HEK293 (cell line): ENCODE measurements around the gene RSL24D1.

ENCODE experiments used
- CTCF ChIA-PET: fragments of 350-600 bp; formaldehyde crosslinking; extraction: SDS; loops from one replicate; lab custom pipeline; 2021; ENCODE audit warnings: antibody characterized with exemption; lab: Yijun Ruan, JAX
- POLR2A ChIA-PET: fragments of 300-600 bp; formaldehyde crosslinking; extraction: SDS; loops from one replicate; lab custom pipeline; 2020; ENCODE audit warnings: antibody characterized with exemption, inconsistent platforms; lab: Yijun Ruan, JAX
- H3K27ac ChIP-seq: fragments of 200-500 bp; sonication (Bioruptor generic); 2 replicates; pipeline ENCODE4 v1.5.1; 2014; ENCODE audit warnings: low read depth, low read length, control low read depth, inconsistent platforms; ENCODE audit errors: extremely low read depth
- H3K36me3 ChIP-seq, 2 experiments: fragments of 200-500 bp in 1 of 2; sonication (Bioruptor generic) in 1 of 2; 1 replicate in 1 of 2; 2 replicates in 1 of 2; pipeline ENCODE4 v1.5.1; 2014 to 2017; ENCODE audit warnings: inconsistent platforms in 2 of 2, low read length in 2 of 2; ENCODE audit not compliant: control insufficient read depth in 2 of 2, insufficient read depth in 1 of 2
- H3K4me1 ChIP-seq: fragments of 200-500 bp; sonication (Bioruptor generic); 2 replicates; pipeline ENCODE4 v1.5.1; 2014; ENCODE audit warnings: mild to moderate bottlenecking, low read length, inconsistent platforms; ENCODE audit not compliant: control insufficient read depth, insufficient read depth
- H3K4me3 ChIP-seq: 2 replicates; pipeline ENCODE4 v1.5.1; 2011; ENCODE audit warnings: low read depth, mild to moderate bottlenecking, control low read depth, low read length, moderate library complexity
- H3K9me3 ChIP-seq: fragments of 200-500 bp; sonication (Bioruptor generic); 2 replicates; pipeline ENCODE4 v1.5.1; 2014; ENCODE audit warnings: low read depth, low read length, inconsistent platforms; ENCODE audit not compliant: control insufficient read depth, insufficient read depth
- BCL11B ChIP-seq: fragments of 450-650 bp; formaldehyde crosslinking; IDR thresholded peaks from 2 replicates; pipeline ENCODE4 v1.5.1; 2016; ENCODE audit warnings: low read depth, missing biosample characterization, missing genetic modification characterization
- GFI1B ChIP-seq: fragments of 450-650 bp; formaldehyde crosslinking; IDR thresholded peaks from 2 replicates; pipeline ENCODE4 v1.5.1; 2016; ENCODE audit warnings: missing biosample characterization, missing genetic modification characterization
- KLF10 ChIP-seq: fragments of 450-650 bp; IDR thresholded peaks from 2 replicates; pipeline ENCODE4 v1.5.1; 2018; ENCODE audit warnings: missing biosample characterization, mild to moderate bottlenecking, missing genetic modification characterization
- MZF1 ChIP-seq: fragments of 450-650 bp; formaldehyde crosslinking; IDR thresholded peaks from 2 replicates; pipeline ENCODE4 v1.5.1; 2017; ENCODE audit warnings: missing biosample characterization, missing genetic modification characterization, borderline replicate concordance
- PRDM1 ChIP-seq: fragments of 450-650 bp; formaldehyde crosslinking; IDR thresholded peaks from 2 replicates; pipeline ENCODE4; 2016; ENCODE audit warnings: missing biosample characterization, missing genetic modification characterization
- SP2 ChIP-seq: fragments of 450-650 bp; formaldehyde crosslinking; IDR thresholded peaks from 2 replicates; pipeline ENCODE4 v1.5.1; 2016; ENCODE audit warnings: missing biosample characterization, missing genetic modification characterization
- ZNF10 ChIP-seq: fragments of 450-650 bp; formaldehyde crosslinking; IDR thresholded peaks from 2 replicates; pipeline ENCODE4 v1.5.1; 2017; ENCODE audit warnings: missing biosample characterization, missing genetic modification characterization
- ZNF302 ChIP-seq: fragments of 450-650 bp; formaldehyde crosslinking; IDR thresholded peaks from 2 replicates; pipeline ENCODE4 v1.5.1; 2016; ENCODE audit warnings: missing biosample characterization, missing genetic modification characterization, low read depth
- ZNF514 ChIP-seq: fragments of 450-650 bp; formaldehyde crosslinking; IDR thresholded peaks from 2 replicates; pipeline ENCODE4 v1.5.1; 2016; ENCODE audit warnings: missing biosample characterization, missing genetic modification characterization
- ZNF670 ChIP-seq: fragments of 450-650 bp; formaldehyde crosslinking; IDR thresholded peaks from 2 replicates; pipeline ENCODE4 v1.5.1; 2016; ENCODE audit warnings: missing biosample characterization, missing genetic modification characterization, low read depth
- TF ChIP-seq, protein P1 (sequence below): fragments of 450-650 bp; formaldehyde crosslinking; IDR thresholded peaks from 2 replicates; pipeline ENCODE4 v1.5.1; 2016; ENCODE audit warnings: missing biosample characterization, missing genetic modification characterization
- TF ChIP-seq, protein P2 (sequence below): fragments of 450-650 bp; formaldehyde crosslinking; IDR thresholded peaks from 2 replicates; pipeline ENCODE4 v1.5.1; 2016; ENCODE audit warnings: missing biosample characterization, missing genetic modification characterization
- TF ChIP-seq, protein P3 (sequence below): fragments of 450-650 bp; formaldehyde crosslinking; IDR thresholded peaks from 2 replicates; pipeline ENCODE4 v1.5.1; 2017; ENCODE audit warnings: missing biosample characterization, missing genetic modification characterization
- TF ChIP-seq, protein P4 (sequence below): IDR thresholded peaks from 2 replicates; pipeline ENCODE4 v1.6.1; 2011; ENCODE audit warnings: mild to moderate bottlenecking, low read depth, low read length, borderline replicate concordance
- TF ChIP-seq, protein P5 (sequence below): fragments of 450-650 bp; formaldehyde crosslinking; IDR thresholded peaks from 2 replicates; pipeline ENCODE4 v1.5.1; 2016; ENCODE audit warnings: missing biosample characterization, missing genetic modification characterization
- TF ChIP-seq, protein P6 (sequence below): sonication (generic); formaldehyde crosslinking; IDR thresholded peaks from 2 replicates; pipeline ENCODE4 v1.8.1; 2022; ENCODE audit warnings: mild to moderate bottlenecking, moderate library complexity, missing genetic modification reagents
- TF ChIP-seq, protein P7 (sequence below): fragments of 450-650 bp; formaldehyde crosslinking; IDR thresholded peaks from 2 replicates; pipeline ENCODE4 v1.5.1; 2016; ENCODE audit warnings: missing biosample characterization, missing genetic modification characterization

Gene RSL24D1

DNA sequence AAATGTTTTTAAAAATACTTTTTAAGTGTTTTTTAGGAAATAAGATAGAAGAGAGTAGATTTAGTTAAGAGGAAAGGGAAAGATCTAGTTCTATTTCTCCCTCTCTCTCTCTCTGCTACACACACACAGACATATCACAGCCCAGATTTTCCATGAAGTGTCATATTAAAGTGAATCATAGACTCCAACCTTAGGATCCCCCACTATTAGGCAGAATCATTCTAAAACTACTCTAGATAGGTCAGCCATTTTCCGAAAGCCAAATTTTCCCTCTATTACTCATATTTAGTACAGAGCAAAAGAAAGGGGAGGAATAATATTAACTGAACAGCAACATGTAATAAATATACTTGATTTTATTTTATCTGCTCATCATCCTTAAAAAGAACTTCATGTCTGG lies 45.1 kb upstream of the RSL24D1 start:
- ChIA-PET POLR2A (no interaction called here), CTCF (no interaction called here)
- Histone ChIP-seq H3K36me3 (no peaks in the 10 kb centered on the region), H3K4me3 (no peak overlapping the region), H3K4me1 (no peaks in the 10 kb centered on the region), H3K27ac (no peak overlapping the region), H3K9me3 (no peaks in the 10 kb centered on the region)
- TF ChIP-seq ZNF670 (tag by site-specific recombination) (no peak), ZNF302 (tag by site-specific recombination) (no peak), PRDM1 (no peak), ZNF10 (no peak), BCL11B (no peak), GFI1B (no peak), ZNF514 (no peak), SP2 (no peak), KLF10 (no peak), MZF1 (tag by site-specific recombination) (no peak)
- TF ChIP-seq, protein P1, sequence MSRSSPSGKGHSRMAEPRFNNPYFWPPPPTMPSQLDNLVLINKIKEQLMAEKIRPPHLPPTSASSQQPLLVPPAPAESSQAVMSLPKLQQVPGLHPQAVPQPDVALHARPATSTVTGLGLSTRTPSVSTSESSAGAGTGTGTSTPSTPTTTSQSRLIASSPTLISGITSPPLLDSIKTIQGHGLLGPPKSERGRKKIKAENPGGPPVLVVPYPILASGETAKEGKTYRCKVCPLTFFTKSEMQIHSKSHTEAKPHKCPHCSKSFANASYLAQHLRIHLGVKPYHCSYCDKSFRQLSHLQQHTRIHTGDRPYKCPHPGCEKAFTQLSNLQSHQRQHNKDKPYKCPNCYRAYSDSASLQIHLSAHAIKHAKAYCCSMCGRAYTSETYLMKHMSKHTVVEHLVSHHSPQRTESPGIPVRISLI = no peak
- TF ChIP-seq, protein P2, sequence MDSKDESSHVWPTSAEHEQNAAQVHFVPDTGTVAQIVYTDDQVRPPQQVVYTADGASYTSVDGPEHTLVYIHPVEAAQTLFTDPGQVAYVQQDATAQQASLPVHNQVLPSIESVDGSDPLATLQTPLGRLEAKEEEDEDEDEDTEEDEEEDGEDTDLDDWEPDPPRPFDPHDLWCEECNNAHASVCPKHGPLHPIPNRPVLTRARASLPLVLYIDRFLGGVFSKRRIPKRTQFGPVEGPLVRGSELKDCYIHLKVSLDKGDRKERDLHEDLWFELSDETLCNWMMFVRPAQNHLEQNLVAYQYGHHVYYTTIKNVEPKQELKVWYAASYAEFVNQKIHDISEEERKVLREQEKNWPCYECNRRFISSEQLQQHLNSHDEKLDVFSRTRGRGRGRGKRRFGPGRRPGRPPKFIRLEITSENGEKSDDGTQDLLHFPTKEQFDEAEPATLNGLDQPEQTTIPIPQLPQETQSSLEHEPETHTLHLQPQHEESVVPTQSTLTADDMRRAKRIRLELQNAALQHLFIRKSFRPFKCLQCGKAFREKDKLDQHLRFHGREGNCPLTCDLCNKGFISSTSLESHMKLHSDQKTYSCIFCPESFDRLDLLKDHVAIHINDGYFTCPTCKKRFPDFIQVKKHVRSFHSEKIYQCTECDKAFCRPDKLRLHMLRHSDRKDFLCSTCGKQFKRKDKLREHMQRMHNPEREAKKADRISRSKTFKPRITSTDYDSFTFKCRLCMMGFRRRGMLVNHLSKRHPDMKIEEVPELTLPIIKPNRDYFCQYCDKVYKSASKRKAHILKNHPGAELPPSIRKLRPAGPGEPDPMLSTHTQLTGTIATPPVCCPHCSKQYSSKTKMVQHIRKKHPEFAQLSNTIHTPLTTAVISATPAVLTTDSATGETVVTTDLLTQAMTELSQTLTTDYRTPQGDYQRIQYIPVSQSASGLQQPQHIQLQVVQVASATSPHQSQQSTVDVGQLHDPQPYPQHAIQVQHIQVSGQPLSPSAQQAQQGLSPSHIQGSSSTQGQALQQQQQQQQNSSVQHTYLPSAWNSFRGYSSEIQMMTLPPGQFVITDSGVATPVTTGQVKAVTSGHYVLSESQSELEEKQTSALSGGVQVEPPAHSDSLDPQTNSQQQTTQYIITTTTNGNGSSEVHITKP (tag by site-specific recombination) = no peak
- TF ChIP-seq, protein P3, sequence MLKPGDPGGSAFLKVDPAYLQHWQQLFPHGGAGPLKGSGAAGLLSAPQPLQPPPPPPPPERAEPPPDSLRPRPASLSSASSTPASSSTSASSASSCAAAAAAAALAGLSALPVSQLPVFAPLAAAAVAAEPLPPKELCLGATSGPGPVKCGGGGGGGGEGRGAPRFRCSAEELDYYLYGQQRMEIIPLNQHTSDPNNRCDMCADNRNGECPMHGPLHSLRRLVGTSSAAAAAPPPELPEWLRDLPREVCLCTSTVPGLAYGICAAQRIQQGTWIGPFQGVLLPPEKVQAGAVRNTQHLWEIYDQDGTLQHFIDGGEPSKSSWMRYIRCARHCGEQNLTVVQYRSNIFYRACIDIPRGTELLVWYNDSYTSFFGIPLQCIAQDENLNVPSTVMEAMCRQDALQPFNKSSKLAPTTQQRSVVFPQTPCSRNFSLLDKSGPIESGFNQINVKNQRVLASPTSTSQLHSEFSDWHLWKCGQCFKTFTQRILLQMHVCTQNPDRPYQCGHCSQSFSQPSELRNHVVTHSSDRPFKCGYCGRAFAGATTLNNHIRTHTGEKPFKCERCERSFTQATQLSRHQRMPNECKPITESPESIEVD (tag by site-specific recombination) = no peak
- TF ChIP-seq, protein P4, sequence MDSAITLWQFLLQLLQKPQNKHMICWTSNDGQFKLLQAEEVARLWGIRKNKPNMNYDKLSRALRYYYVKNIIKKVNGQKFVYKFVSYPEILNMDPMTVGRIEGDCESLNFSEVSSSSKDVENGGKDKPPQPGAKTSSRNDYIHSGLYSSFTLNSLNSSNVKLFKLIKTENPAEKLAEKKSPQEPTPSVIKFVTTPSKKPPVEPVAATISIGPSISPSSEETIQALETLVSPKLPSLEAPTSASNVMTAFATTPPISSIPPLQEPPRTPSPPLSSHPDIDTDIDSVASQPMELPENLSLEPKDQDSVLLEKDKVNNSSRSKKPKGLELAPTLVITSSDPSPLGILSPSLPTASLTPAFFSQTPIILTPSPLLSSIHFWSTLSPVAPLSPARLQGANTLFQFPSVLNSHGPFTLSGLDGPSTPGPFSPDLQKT = no peak
- TF ChIP-seq, protein P5, sequence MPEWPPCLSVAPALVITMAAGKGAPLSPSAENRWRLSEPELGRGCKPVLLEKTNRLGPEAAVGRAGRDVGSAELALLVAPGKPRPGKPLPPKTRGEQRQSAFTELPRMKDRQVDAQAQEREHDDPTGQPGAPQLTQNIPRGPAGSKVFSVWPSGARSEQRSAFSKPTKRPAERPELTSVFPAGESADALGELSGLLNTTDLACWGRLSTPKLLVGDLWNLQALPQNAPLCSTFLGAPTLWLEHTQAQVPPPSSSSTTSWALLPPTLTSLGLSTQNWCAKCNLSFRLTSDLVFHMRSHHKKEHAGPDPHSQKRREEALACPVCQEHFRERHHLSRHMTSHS (tag by site-specific recombination) = no peak
- TF ChIP-seq, protein P6, sequence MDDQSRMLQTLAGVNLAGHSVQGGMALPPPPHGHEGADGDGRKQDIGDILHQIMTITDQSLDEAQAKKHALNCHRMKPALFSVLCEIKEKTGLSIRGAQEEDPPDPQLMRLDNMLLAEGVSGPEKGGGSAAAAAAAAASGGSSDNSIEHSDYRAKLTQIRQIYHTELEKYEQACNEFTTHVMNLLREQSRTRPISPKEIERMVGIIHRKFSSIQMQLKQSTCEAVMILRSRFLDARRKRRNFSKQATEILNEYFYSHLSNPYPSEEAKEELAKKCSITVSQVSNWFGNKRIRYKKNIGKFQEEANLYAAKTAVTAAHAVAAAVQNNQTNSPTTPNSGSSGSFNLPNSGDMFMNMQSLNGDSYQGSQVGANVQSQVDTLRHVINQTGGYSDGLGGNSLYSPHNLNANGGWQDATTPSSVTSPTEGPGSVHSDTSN = no peak
- TF ChIP-seq, protein P7, sequence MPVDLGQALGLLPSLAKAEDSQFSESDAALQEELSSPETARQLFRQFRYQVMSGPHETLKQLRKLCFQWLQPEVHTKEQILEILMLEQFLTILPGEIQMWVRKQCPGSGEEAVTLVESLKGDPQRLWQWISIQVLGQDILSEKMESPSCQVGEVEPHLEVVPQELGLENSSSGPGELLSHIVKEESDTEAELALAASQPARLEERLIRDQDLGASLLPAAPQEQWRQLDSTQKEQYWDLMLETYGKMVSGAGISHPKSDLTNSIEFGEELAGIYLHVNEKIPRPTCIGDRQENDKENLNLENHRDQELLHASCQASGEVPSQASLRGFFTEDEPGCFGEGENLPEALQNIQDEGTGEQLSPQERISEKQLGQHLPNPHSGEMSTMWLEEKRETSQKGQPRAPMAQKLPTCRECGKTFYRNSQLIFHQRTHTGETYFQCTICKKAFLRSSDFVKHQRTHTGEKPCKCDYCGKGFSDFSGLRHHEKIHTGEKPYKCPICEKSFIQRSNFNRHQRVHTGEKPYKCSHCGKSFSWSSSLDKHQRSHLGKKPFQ (tag by site-specific recombination) = no peak
